Mucosa of descending colon (tissue), 3 donors: ENCODE results near the gene OVOL3. TPM values are rescaled to one million over a fixed set of nuclear protein-coding genes. Genes with fewer than 3 reads are reported as not detected.

ENCODE experiments used
- ATAC-seq: fragments of 200-7000 bp; cut with Tn5 transposase; one replicate; pipeline ENCODE4 v1.9.1; 2020; ENCODE audit warnings: mild to moderate bottlenecking, moderate library complexity
- DNase-seq, 3 donors: peaks; one replicate each; pipeline ENCODE4 v3.0.0-alpha.2; 2020
- H3K36me3 ChIP-seq: fragments of 200-600 bp; one replicate; pipeline ENCODE4 v1.8.0; 2021; ENCODE audit warnings: low read depth, mild to moderate bottlenecking
- H3K4me1 ChIP-seq: fragments of 200-600 bp; one replicate; pipeline ENCODE4 v1.8.0; 2021; ENCODE audit warnings: low read depth, mild to moderate bottlenecking
- H3K4me3 ChIP-seq: fragments of 200-600 bp; one replicate; pipeline ENCODE4 v1.8.0; 2021; ENCODE audit warnings: mild to moderate bottlenecking
- H3K9me3 ChIP-seq: fragments of 200-600 bp; one replicate; pipeline ENCODE4 v1.8.0; 2021; ENCODE audit warnings: mild to moderate bottlenecking
- CTCF ChIP-seq: fragments of 200-600 bp; IDR thresholded peaks from one replicate; pipeline ENCODE4 v1.8.0; 2022; ENCODE audit warnings: antibody characterized with exemption, mild to moderate bottlenecking
- intact Hi-C, 2 donors: fragments of 100-400 bp; cut with DNase I in 1 of 2; cut with micrococcal nuclease in 1 of 2; formaldehyde crosslinking; loops; one replicate each; pipeline versions ENCODE4 v1.11.0 to v1.11.1; 2022; cut with DNase I, micrococcal nuclease
- total RNA-seq, 3 donors: library from RNA; stranded (reverse); fragmentation: NEBNext Ultra II Directional in 2 of 3; extraction: Animal tissue kit (Norgen Biotek cat#: 25700) in 2 of 3; gene quantifications; one replicate each; pipeline versions ENCODE4 v1.2.1 to v1.2.4, GENCODE V29; 2021 to 2023
- donor health status: DM: no; HTN: no; CAD: no; lungs with moderate emphysema.
- donor health status: DM: no; HTN: no; CAD: no.
- donor health status: DM: no; HTN: yes; CAD: no.

OVOL3 gene
- total RNA-seq, 3 donors from 2014 or later = not detected

GRCh38 chr19:36114721-36115452 lies 3.9 kb downstream of the OVOL3 start, which contains the start of gene POLR2I:
POLR2I (minus strand) TSS chr19:36114875; CDS start chr19:36114856, 19 bp downstream.
- peak; percentile 90 for ATAC-seq
- Histone ChIP-seq H3K4me3 (peak within 1 kb of the TSS; percentile 45), H3K36me3 (peaks cover 4% of the 10 kb centered on the region), H3K4me1 (peaks cover 14% of the 10 kb centered on the region), H3K9me3 (no peaks in the 10 kb centered on the region)
- no peak for TF ChIP-seq CTCF
- DNase-seq = peak; percentile 97 to 100 (median 99)
- intact Hi-C loops = no loop called here

- TF ChIP-seq CTCF = no peak
- H3K4me1 ChIP-seq = peaks cover 14% of the 10 kb centered on the region
- ATAC-seq (peak; percentile 71), DNase-seq (peak; percentile 90 to 93 (median 93))
- H3K9me3 ChIP-seq = no peaks in the 10 kb centered on the region
- peaks cover 4% of the 10 kb centered on the region for H3K36me3 ChIP-seq
- intact Hi-C loops = no loop called here
- H3K4me3 ChIP-seq = peak within 1 kb of the TSS; percentile 45
Measured at GRCh38 chr19:36115453-36116343, 4.8 kb downstream of the OVOL3 start, which contains the start of gene TBCB. TBCB (plus strand) TSS chr19:36115468; CDS start chr19:36115561, 93 bp downstream.

- peaks cover 4% of the 10 kb centered on the region for H3K36me3 ChIP-seq
- no peak for TF ChIP-seq CTCF
- peaks cover 14% of the 10 kb centered on the region for H3K4me1 ChIP-seq
- no peaks in the 10 kb centered on the region for H3K9me3 ChIP-seq
- no peak for DNase-seq
- no peak overlapping the region for H3K4me3 ChIP-seq
- no peak for ATAC-seq
- intact Hi-C loops = no loop called here
Measured at GRCh38 chr19:36116344-36116637, 5.3 kb downstream of the OVOL3 start.

DNA sequence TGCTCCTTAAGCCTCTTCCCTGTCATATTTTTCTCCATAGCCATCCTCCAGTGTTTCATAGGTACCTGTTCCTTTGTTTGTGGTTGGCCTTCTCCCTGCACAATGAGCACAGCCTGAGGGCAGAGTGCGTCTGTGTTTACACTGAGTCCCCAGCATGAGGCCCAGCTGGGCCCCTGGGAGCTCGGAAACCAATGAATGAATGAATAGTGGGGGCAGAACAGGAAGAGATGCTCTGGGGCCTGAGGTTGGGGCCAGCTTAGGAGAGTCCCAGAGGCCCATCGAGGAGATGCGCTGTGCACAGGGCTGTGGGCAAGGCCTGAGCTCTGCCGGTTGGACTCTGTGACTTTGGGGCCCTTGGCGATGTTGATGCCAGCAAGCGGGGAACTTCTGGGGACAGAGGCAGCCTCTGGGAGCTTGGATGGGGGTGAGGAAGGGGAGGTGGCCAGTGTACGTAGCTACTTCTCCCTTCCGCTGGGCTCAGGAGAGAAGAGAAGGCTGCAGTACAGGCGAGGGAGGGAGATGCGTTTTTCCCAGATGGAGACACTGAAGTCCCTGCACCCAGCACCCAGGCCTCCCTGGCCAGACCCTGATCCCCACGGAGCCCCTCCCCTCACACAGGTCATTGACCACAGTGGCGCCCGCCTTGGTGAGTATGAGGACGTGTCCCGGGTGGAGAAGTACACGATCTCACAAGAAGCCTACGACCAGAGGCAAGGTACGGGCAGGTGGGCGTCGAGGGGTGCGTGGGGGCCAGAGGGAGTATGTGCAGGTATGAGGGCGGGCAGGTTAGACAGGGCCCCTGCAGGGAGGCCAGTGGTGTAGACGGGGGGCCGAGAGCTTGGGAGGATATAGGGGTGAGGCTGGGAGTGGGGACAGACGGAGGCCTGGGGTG lies 9.4 kb downstream of the OVOL3 start:
- intact Hi-C loops = no loop called here
- H3K4me3 ChIP-seq = no peak overlapping the region
- H3K4me1 ChIP-seq = peaks cover 7% of the 10 kb centered on the region
- ATAC-seq = no peak
- no peak for TF ChIP-seq CTCF
- H3K9me3 ChIP-seq = no peaks in the 10 kb centered on the region
- peaks cover 5% of the 10 kb centered on the region for H3K36me3 ChIP-seq
- no peak for DNase-seq

DNA sequence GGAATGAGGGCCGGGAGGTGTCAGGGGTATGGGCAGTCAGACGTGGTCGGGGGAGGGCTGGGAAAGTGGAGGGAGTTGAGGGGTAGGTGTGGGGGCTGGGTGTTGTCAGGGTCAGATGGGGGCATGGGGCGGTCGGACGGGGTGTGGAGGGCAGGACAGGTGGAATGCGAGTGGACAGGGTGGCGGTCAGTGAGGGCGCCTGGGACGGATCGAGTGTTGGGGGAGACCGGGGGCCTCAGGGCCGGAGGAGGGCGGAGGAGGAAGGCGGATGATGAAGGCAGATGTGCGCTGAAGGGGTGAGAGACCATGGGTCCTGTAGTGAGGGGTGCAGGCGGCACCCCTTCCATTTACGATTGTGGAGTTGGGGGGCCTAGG lies 10.0 kb downstream of the OVOL3 start:
- Histone ChIP-seq H3K9me3 (no peaks in the 10 kb centered on the region), H3K36me3 (peaks cover 4% of the 10 kb centered on the region), H3K4me3 (no peak overlapping the region), H3K4me1 (peaks cover 7% of the 10 kb centered on the region)
- TF ChIP-seq CTCF = no peak
- ATAC-seq (no peak), DNase-seq (no peak)
- intact Hi-C loops = no loop called here
